Measurements from ENCODE around the gene RWDD3.

The RWDD3 gene

DNA sequence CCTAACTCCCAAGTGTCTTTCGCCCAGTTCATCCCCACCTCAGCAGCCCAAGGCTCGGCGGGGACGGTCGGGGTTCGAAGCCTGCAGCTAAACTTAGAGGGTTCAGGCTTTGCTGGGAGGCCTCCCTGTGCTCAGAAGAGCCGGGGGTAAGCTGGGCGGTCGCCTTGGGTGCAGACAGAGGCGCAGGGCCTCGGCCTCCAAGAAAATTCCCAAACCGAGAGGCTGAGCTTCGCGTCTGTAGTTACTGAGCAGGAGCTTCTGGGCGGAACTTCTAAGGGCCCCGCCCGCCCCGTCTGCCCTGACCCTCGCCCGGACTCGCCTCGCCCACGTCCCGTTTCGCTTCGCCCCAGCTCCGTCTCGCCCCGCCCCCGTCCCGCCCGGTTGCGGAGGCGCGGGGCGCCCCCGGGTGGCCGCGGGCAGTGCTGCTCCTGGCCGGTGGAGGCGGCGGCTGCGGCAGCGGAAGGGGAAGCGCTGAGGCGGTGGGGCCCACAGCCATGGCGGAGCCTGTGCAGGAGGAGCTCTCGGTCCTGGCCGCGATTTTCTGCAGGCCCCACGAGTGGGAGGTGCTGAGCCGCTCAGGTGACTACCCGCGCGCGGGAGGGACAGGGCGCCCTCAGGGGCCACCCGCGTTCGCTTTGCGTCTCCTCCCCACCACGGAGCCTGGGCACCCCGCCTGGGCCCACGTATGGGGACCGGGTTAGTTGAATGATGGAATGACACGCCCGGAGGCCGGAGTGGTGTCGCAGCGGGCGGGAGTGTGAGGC lies at the start of gene RWDD3:
Gene RWDD3, plus strand, starts transcription at position 474 of the 764 bp plus-strand sequence. Its CDS starts 21 bp downstream, at position 495.
- peaks cover 12% of the 10 kb centered on the region for H3K36me3 Mint-ChIP-seq (ENCODE audit: low read depth)
- H3K27me3 Mint-ChIP-seq (ENCODE audit: low read depth) = peaks cover 31% of the 10 kb centered on the region
- H3K4me3 Mint-ChIP-seq = peak within 1 kb of the TSS; percentile 97
- H3K27ac Mint-ChIP-seq = peak within 1 kb of the TSS; percentile 95
- H3K4me1 Mint-ChIP-seq (ENCODE audit: low read depth) = peaks cover 25% of the 10 kb centered on the region
- H3K9me3 Mint-ChIP-seq = no peaks in the 10 kb centered on the region

GRCh38 chr1:95186149-95186548 lies 47.9 kb upstream of the RWDD3 start:
- Mint-ChIP-seq H3K4me3 (no peak overlapping the region), H3K27ac (no peak overlapping the region), H3K36me3 (ENCODE audit: low read depth) (no peaks in the 10 kb centered on the region), H3K4me1 (ENCODE audit: low read depth) (no peaks in the 10 kb centered on the region), H3K27me3 (ENCODE audit: low read depth) (no peaks in the 10 kb centered on the region), H3K9me3 (no peaks in the 10 kb centered on the region)

GRCh38 chr1:95193591-95193990 lies 40.4 kb upstream of the RWDD3 start:
- Mint-ChIP-seq H3K27me3 (ENCODE audit: low read depth) (peaks cover 3% of the 10 kb centered on the region), H3K9me3 (no peaks in the 10 kb centered on the region), H3K36me3 (ENCODE audit: low read depth) (no peaks in the 10 kb centered on the region), H3K4me3 (no peak overlapping the region), H3K27ac (no peak overlapping the region), H3K4me1 (ENCODE audit: low read depth) (no peaks in the 10 kb centered on the region)

- Mint-ChIP-seq H3K4me3 (no peak overlapping the region), H3K36me3 (ENCODE audit: low read depth) (no peaks in the 10 kb centered on the region), H3K9me3 (no peaks in the 10 kb centered on the region), H3K27ac (no peak overlapping the region), H3K27me3 (ENCODE audit: low read depth) (peaks cover 3% of the 10 kb centered on the region), H3K4me1 (ENCODE audit: low read depth) (no peaks in the 10 kb centered on the region)
Measured at GRCh38 chr1:95195046-95195445, 39.0 kb upstream of the RWDD3 start.

DNA sequence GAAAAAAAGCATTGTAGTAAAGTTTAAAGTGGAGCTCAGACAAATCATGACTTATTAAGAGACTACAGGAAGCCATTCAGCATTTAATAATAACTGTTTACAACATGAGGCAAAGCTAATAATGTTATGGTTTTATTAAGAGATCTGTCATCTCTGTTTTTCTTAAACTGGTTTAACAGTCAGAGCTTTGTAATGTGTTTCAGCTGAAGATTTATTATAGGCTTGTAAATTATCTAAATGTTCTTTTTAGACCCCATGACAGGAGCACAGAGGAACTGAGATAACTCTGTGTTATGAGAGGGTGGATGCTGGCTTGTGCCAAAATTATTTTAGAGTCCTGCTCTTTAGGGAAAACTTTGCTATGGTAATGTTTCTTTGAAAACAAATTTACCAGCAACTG lies 38.0 kb upstream of the RWDD3 start:
- H3K4me3 Mint-ChIP-seq = no peak overlapping the region
- no peaks in the 10 kb centered on the region for H3K9me3 Mint-ChIP-seq
- peaks cover 3% of the 10 kb centered on the region for H3K27me3 Mint-ChIP-seq (ENCODE audit: low read depth)
- no peak overlapping the region for H3K27ac Mint-ChIP-seq
- H3K4me1 Mint-ChIP-seq (ENCODE audit: low read depth) = no peaks in the 10 kb centered on the region
- H3K36me3 Mint-ChIP-seq (ENCODE audit: low read depth) = no peaks in the 10 kb centered on the region

- Mint-ChIP-seq H3K4me1 (ENCODE audit: low read depth) (no peaks in the 10 kb centered on the region), H3K27me3 (ENCODE audit: low read depth) (peaks cover 3% of the 10 kb centered on the region), H3K4me3 (no peak overlapping the region), H3K36me3 (ENCODE audit: low read depth) (no peaks in the 10 kb centered on the region), H3K9me3 (no peaks in the 10 kb centered on the region), H3K27ac (no peak overlapping the region)
Measured at GRCh38 chr1:95197616-95198252, 36.3 kb upstream of the RWDD3 start.

GRCh38 chr1:95201905-95202304 lies 32.1 kb upstream of the RWDD3 start:
- Mint-ChIP-seq H3K9me3 (no peaks in the 10 kb centered on the region), H3K4me3 (no peak overlapping the region), H3K27ac (no peak overlapping the region), H3K27me3 (ENCODE audit: low read depth) (no peaks in the 10 kb centered on the region), H3K4me1 (ENCODE audit: low read depth) (no peaks in the 10 kb centered on the region), H3K36me3 (ENCODE audit: low read depth) (no peaks in the 10 kb centered on the region)

DNA sequence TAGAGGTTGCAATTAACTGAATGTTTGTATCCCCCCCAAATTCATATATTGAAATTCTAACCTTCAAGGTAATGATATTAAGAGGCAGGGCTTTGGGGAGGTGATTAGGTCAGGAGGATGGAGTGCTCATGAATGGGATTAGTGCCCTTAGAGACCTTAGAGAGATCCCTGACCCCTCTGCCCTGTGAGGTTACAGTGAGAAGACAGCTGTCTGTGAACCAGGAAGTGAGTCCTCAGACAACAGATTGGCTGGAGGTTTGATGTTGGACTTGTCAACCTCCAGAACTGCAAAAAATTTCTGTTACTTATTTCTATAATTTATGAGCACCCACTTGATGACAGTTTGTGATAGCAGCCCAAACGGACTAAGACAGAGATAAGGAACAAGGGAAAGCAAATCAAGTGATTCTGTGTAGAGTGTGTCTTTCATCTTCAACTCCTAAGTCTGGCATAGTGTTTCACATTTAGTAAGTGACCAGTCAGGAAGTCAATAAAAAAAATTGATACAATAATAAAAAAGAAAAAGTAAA lies 30.0 kb upstream of the RWDD3 start:
- H3K36me3 Mint-ChIP-seq (ENCODE audit: low read depth) = no peaks in the 10 kb centered on the region
- no peak overlapping the region for H3K27ac Mint-ChIP-seq
- no peak overlapping the region for H3K4me3 Mint-ChIP-seq
- H3K27me3 Mint-ChIP-seq (ENCODE audit: low read depth) = no peaks in the 10 kb centered on the region
- no peaks in the 10 kb centered on the region for H3K9me3 Mint-ChIP-seq
- no peaks in the 10 kb centered on the region for H3K4me1 Mint-ChIP-seq (ENCODE audit: low read depth)

DNA sequence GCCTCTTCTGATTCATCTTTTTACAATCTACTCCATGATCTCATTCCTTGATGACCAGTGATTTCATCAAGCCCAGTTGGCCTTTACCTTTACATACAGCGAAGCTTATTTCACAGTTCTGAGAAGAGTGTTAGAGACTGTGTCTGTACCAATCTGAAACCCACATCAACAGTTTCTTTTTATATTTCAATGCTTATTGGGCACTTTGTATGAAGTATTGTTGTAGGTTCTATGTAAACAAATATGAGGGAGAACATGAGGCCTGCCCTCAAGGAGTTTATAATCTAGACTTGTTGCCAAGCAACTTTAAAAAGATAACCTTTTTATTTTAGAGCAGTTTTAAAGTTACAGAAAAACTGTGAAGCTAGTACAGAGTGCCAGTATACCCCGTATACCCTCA lies 27.5 kb upstream of the RWDD3 start:
- H3K27me3 Mint-ChIP-seq (ENCODE audit: low read depth) = no peaks in the 10 kb centered on the region
- no peaks in the 10 kb centered on the region for H3K9me3 Mint-ChIP-seq

GRCh38 chr1:95207223-95207935 lies 26.6 kb upstream of the RWDD3 start:
- H3K4me1 Mint-ChIP-seq (ENCODE audit: low read depth) = no peaks in the 10 kb centered on the region
- H3K36me3 Mint-ChIP-seq (ENCODE audit: low read depth) = no peaks in the 10 kb centered on the region
- H3K27me3 Mint-ChIP-seq (ENCODE audit: low read depth) = no peaks in the 10 kb centered on the region
- H3K27ac Mint-ChIP-seq = no peak overlapping the region
- no peak overlapping the region for H3K4me3 Mint-ChIP-seq
- no peaks in the 10 kb centered on the region for H3K9me3 Mint-ChIP-seq

More for the DNA sequence above, 27.5 kb upstream of the RWDD3 start:
- H3K27ac Mint-ChIP-seq = no peak overlapping the region
- no peak overlapping the region for H3K4me3 Mint-ChIP-seq
- H3K4me1 Mint-ChIP-seq (ENCODE audit: low read depth) = no peaks in the 10 kb centered on the region
- H3K36me3 Mint-ChIP-seq (ENCODE audit: low read depth) = no peaks in the 10 kb centered on the region

DNA sequence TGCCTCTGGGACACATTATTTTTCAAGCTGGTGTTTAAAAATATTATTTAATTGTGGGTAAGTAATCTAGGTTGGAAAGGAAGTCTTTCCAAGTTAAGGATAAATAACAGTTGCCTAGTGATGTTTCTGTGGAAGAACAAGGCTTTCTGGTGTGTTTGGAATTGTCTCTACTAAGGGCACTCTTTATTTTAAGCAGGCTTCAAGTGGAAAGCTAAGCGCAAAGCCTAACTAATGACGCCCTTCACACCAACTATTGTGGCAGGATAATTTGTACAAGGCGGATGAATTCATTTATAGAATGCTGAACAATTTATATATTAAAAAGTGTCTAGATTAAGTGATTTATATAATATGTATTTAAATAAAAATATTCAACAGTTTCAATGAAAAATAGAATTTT lies 25.1 kb upstream of the RWDD3 start:
- Mint-ChIP-seq H3K4me1 (ENCODE audit: low read depth) (no peaks in the 10 kb centered on the region), H3K27me3 (ENCODE audit: low read depth) (no peaks in the 10 kb centered on the region), H3K4me3 (no peak overlapping the region), H3K36me3 (ENCODE audit: low read depth) (no peaks in the 10 kb centered on the region), H3K27ac (no peak overlapping the region), H3K9me3 (no peaks in the 10 kb centered on the region)

DNA sequence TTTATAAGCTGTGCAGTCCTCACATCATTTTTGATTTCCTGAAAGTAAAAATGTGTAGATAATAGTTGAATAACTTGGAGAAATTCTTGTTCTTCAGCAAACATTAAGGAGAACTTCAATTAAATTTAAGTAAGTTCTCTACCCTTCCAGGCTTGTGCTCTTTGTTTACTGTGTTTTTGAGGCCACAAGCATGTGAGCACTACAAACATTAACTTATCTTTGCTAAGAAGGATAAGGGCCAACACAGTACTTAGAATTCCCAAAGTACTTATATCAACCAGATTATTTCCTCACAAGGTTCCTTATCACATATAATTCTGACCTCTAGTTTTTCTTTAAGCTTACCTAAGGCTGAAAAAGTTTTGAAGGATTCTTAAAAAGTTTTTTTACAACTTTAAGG lies 24.7 kb upstream of the RWDD3 start:
- H3K9me3 Mint-ChIP-seq = no peaks in the 10 kb centered on the region
- H3K27me3 Mint-ChIP-seq (ENCODE audit: low read depth) = no peaks in the 10 kb centered on the region
- no peaks in the 10 kb centered on the region for H3K4me1 Mint-ChIP-seq (ENCODE audit: low read depth)
- H3K36me3 Mint-ChIP-seq (ENCODE audit: low read depth) = no peaks in the 10 kb centered on the region
- no peak overlapping the region for H3K27ac Mint-ChIP-seq
- no peak overlapping the region for H3K4me3 Mint-ChIP-seq

DNA sequence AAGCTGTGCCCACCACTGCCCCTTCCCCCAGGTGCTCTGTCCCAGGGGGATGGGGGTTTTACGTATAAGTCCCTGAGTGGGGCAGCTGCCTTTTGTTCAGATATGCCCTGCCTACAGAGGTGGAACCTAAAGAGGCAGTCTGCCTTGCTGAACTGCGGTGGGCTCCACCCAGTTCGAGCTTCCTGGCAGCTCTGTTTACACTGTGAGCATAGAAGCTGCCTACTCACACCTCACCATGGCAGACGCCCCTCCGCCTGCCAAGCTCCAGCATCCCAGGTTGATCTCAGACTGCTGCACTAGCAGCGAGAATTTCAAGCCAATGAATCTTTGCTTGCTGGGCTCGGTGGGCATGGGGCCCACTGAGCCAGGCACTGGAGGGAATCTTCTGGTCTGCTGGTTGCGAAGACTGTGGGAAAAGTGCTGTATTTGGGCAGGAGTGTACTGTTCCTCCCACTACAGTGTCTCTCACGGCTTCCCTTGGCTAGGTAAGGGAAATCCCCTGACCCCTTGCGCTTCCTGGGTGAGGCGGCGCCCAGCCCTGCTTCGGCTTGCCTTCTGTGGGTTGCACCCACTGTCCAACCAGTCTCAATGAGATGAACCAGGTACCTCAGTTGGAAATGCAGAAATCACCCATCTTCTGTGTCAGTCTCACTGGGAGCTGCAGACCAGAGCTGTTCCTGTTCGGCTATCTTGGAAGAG lies 17.6 kb upstream of the RWDD3 start:
- Mint-ChIP-seq H3K27me3 (ENCODE audit: low read depth) (no peaks in the 10 kb centered on the region), H3K36me3 (ENCODE audit: low read depth) (no peaks in the 10 kb centered on the region), H3K27ac (no peak overlapping the region), H3K4me3 (no peak overlapping the region), H3K4me1 (ENCODE audit: low read depth) (no peaks in the 10 kb centered on the region), H3K9me3 (no peaks in the 10 kb centered on the region)

- Mint-ChIP-seq H3K4me1 (ENCODE audit: low read depth) (no peaks in the 10 kb centered on the region), H3K27ac (no peak overlapping the region), H3K27me3 (ENCODE audit: low read depth) (no peaks in the 10 kb centered on the region), H3K36me3 (ENCODE audit: low read depth) (no peaks in the 10 kb centered on the region), H3K4me3 (no peak overlapping the region), H3K9me3 (no peaks in the 10 kb centered on the region)
Measured at GRCh38 chr1:95217371-95217770, 16.6 kb upstream of the RWDD3 start.
